B cell (primary cell): Measurements from ENCODE around the gene MGARP. TPM values are rescaled to one million over a fixed set of nuclear protein-coding genes. Genes with fewer than 3 reads are reported as not detected.
"Not testable (repeated sequence)": the region's sequence is repeated elsewhere in the genome, so short reads cannot be mapped to it uniquely, and the experiment has no call there.

ENCODE experiments used
- ATAC-seq: fragments of 200-7000 bp; cut with Tn5 transposase; one replicate; pipeline ENCODE4 v1.10.0; 2021; ENCODE audit warnings: low read depth, mild to moderate bottlenecking, moderate number of reproducible peaks, moderate library complexity
- CTCF ChIA-PET: fragments of 350-600 bp; sonication (Branson Sonifier 250); formaldehyde crosslinking; loops from one replicate; lab custom pipeline; 2021; ENCODE audit warnings: antibody characterized with exemption, inconsistent platforms; lab: Charles Lee
- POLR2A ChIA-PET: fragments of 350-600 bp; sonication (Branson Sonifier 250); formaldehyde crosslinking; loops from one replicate; lab custom pipeline; 2021; ENCODE audit warnings: antibody characterized with exemption; lab: Charles Lee
- DNase-seq: peaks from one replicate; pipeline ENCODE4 v3.0.0; 2013
- H2AFZ ChIP-seq: 2 replicates; pipeline ENCODE4 v1.6.1; 2012; ENCODE audit warnings: mild to moderate bottlenecking, low read depth, low read length; ENCODE audit not compliant: insufficient read depth, poor library complexity, severe bottlenecking
- H3K27ac ChIP-seq, 2 donors: 1 replicate in 1 of 2; 2 replicates in 1 of 2; pipeline ENCODE4 v1.5.1; 2012 to 2013; ENCODE audit warnings: low read length in 2 of 2, mild to moderate bottlenecking in 2 of 2, moderate library complexity in 1 of 2
- H3K27me3 ChIP-seq, 4 experiments: fragments of 200-600 bp in 1 of 4; sonication (generic) in 1 of 4; replicated peaks in 1 of 4; 1 replicate in 2 of 4; 2 replicates in 2 of 4; pipeline versions ENCODE4 v1.6.1 to v1.7.0; 2013 to 2016; ENCODE audit warnings: low read length in 3 of 4, mild to moderate bottlenecking in 2 of 4, mixed read lengths in 1 of 4, moderate library complexity in 1 of 4; ENCODE audit not compliant: insufficient read depth in 4 of 4, control insufficient read depth in 3 of 4; ENCODE audit errors: control extremely low read depth in 1 of 4
- H3K36me3 ChIP-seq, 2 experiments: replicated peaks in 1 of 2; 1 replicate in 1 of 2; 2 replicates in 1 of 2; pipeline versions ENCODE4 v1.6.1 to v1.7.1; 2013; ENCODE audit warnings: low read length in 1 of 2; ENCODE audit not compliant: insufficient read depth in 2 of 2, control insufficient read depth in 1 of 2; ENCODE audit errors: control extremely low read depth in 1 of 2, extremely low read depth in 1 of 2
- H3K4me1 ChIP-seq, 2 donors: fragments of 200-600 bp in 1 of 2; sonication (generic) in 1 of 2; 1 replicate in 1 of 2; 2 replicates in 1 of 2; pipeline versions ENCODE4 v1.5.1 to v1.6.1; 2013 to 2017; ENCODE audit warnings: low read length in 2 of 2; ENCODE audit not compliant: control insufficient read depth in 2 of 2, insufficient read depth in 2 of 2
- H3K4me2 ChIP-seq: replicated peaks from 2 replicates; pipeline ENCODE3; 2012; ENCODE audit warnings: mild to moderate bottlenecking, low read depth, low read length; ENCODE audit not compliant: poor library complexity, severe bottlenecking
- H3K4me3 ChIP-seq, 5 experiments: fragments of 200-600 bp in 1 of 5; sonication (generic) in 1 of 5; 1 replicate in 3 of 5; 2 replicates in 2 of 5; pipeline versions ENCODE4 v1.5.1 to v1.7.0; 2011 to 2016; ENCODE audit warnings: low read length in 4 of 5, mild to moderate bottlenecking in 4 of 5, low read depth in 2 of 5, control low read depth in 1 of 5, moderate library complexity in 1 of 5; ENCODE audit not compliant: insufficient read depth in 1 of 5; ENCODE audit errors: control extremely low read depth in 1 of 5, extremely low read depth in 1 of 5
- H3K79me2 ChIP-seq: fragments of 200-600 bp; sonication (generic); one replicate; pipeline ENCODE4 v1.6.0; 2016; ENCODE audit warnings: low read length; ENCODE audit not compliant: control insufficient read depth, insufficient read depth
- H3K9ac ChIP-seq: fragments of 200-600 bp; sonication (generic); 2 replicates; pipeline ENCODE4 v1.6.1; 2017; ENCODE audit warnings: mild to moderate bottlenecking, low read length, moderate library complexity
- H3K9me3 ChIP-seq, 3 donors: one replicate each; pipeline versions ENCODE4 v1.6.1 to v1.7.1; 2013; ENCODE audit warnings: low read length in 2 of 3; ENCODE audit not compliant: control insufficient read depth in 2 of 3, insufficient read depth in 1 of 3; ENCODE audit errors: control extremely low read depth in 1 of 3
- H4K20me1 ChIP-seq: 2 replicates; pipeline ENCODE4 v1.6.0; 2012; ENCODE audit warnings: mild to moderate bottlenecking, low read length; ENCODE audit not compliant: insufficient read depth, control insufficient read depth, poor library complexity, severe bottlenecking
- H3K27ac Mint-ChIP-seq: one replicate; pipeline ENCODE4 v1.8.0; 2021; ENCODE audit warnings: mixed read lengths
- H3K27me3 Mint-ChIP-seq: one replicate; pipeline ENCODE4 v1.8.0; 2021; ENCODE audit warnings: mixed read lengths
- H3K4me1 Mint-ChIP-seq: one replicate; pipeline ENCODE4 v1.8.0; 2021; ENCODE audit warnings: mixed read lengths
- H3K4me3 Mint-ChIP-seq: one replicate; pipeline ENCODE4 v1.8.0; 2021; ENCODE audit warnings: mixed read lengths
- H3K9me3 Mint-ChIP-seq: one replicate; pipeline ENCODE4 v1.8.0; 2022; ENCODE audit warnings: mixed read lengths; ENCODE audit not compliant: insufficient read depth
- CTCF ChIP-seq: fragments of 200-600 bp; IDR thresholded peaks from one replicate; pipeline ENCODE4 v1.8.0; 2022; ENCODE audit warnings: antibody characterized with exemption, mild to moderate bottlenecking
- EZH2 ChIP-seq: IDR thresholded peaks from 2 replicates; pipeline ENCODE4 v1.6.1; 2012; ENCODE audit warnings: borderline replicate concordance, low read depth, mild to moderate bottlenecking, moderate library complexity, low read length; ENCODE audit not compliant: insufficient read depth, poor library complexity, severe bottlenecking
- WGBS: methylation state at CpG from one replicate; pipeline ENCODE4 v1.1.5; 2013; ENCODE audit warnings: missing lambda C conversion rate; ENCODE audit not compliant: insufficient coverage; 5-methylcytosine and 5-hydroxymethylcytosine counted together
- intact Hi-C: fragments of 100-400 bp; cut with micrococcal nuclease; formaldehyde crosslinking; loops from one replicate; pipeline ENCODE4 v1.10.0; 2022
- polyA plus RNA-seq: library from polyadenylated mRNA; depleted of rRNA; stranded (reverse); fragments of >200 nt; gene quantifications from 2 replicates; pipeline ENCODE4 v1.2.3, GENCODE V29; 2012
- total RNA-seq, 2 donors: library from RNA; stranded (reverse); fragments of 120-200 nt in 1 of 2; gene quantifications; 1 replicate in 1 of 2; 2 replicates in 1 of 2; pipeline versions ENCODE4 v1.2.3 to v1.2.4, GENCODE V29; 2013 to 2022

Gene MGARP
- total and polyA plus RNA-seq, 2 donors (not counting 1 experiment from before 2014, with no cell fraction given), result 0.28 TPM; not detected in 1

- H2AFZ ChIP-seq, result no peak overlapping the region
- H3K27ac ChIP-seq, result peak overlapping the region in 1 of 2 donors; percentile 2
- peaks cover 99% of the 10 kb centered on the region for H3K79me2 ChIP-seq
- H3K4me1 Mint-ChIP-seq, result peaks cover 35% of the 10 kb centered on the region
- peaks cover 0 to 11% (median 0%) of the 10 kb centered on the region in 3 donors for H3K9me3 ChIP-seq
- H4K20me1 ChIP-seq, result peaks cover 50% of the 10 kb centered on the region
- no peak overlapping the region for H3K9ac ChIP-seq
- DNase-seq (no peak), ATAC-seq (no peak)
- H3K4me2 ChIP-seq, result no peak overlapping the region
- ChIA-PET CTCF (interaction anchor here (0.7 to 1.2 kb wide), 2 partner anchors 13 to 34 kb away, joined by 4 to 9 read pairs; no protein-coding TSS in a partner anchor), POLR2A (no interaction called here)
- TF ChIP-seq EZH2 (no peak), CTCF (no peak)
- no peaks in the 10 kb centered on the region for H3K9me3 Mint-ChIP-seq
- H3K36me3 ChIP-seq, result peaks cover 4 to 26% of the 10 kb centered on the region in 2 experiments
- 83% methylated on average over 1 of the region's 4 CpGs for WGBS
- peaks cover 9 to 11% of the 10 kb centered on the region in 2 donors for H3K4me1 ChIP-seq
- H3K4me3 Mint-ChIP-seq, result no peak overlapping the region
- intact Hi-C loops, result no loop called here
- no peak overlapping the region for H3K27ac Mint-ChIP-seq
- H3K27me3 ChIP-seq, result no peaks in the 10 kb centered on the region
- H3K27me3 Mint-ChIP-seq, result no peaks in the 10 kb centered on the region
- no peak overlapping the region for H3K4me3 ChIP-seq
Observed at GRCh38 chr4:139329665-139330200, 49.7 kb upstream of the MGARP start.

- Histone ChIP-seq H3K4me2 (no peak overlapping the region), H3K36me3 (peaks cover 4 to 10% of the 10 kb centered on the region in 2 experiments), H3K9ac (no peak overlapping the region), H3K27me3 (no peaks in the 10 kb centered on the region), H2AFZ (no peak overlapping the region), H3K79me2 (peaks cover 99% of the 10 kb centered on the region), H3K4me1 (peaks cover 5 to 10% of the 10 kb centered on the region in 2 donors), H3K27ac (no peak overlapping the region), H3K9me3 (peaks cover 0 to 11% (median 0%) of the 10 kb centered on the region in 3 donors), H3K4me3 (no peak overlapping the region), H4K20me1 (peaks cover 59% of the 10 kb centered on the region)
- 95% methylated on average over 3 of the region's 6 CpGs for WGBS
- Mint-ChIP-seq H3K4me1 (peaks cover 48% of the 10 kb centered on the region), H3K4me3 (no peak overlapping the region), H3K27ac (no peak overlapping the region), H3K27me3 (no peaks in the 10 kb centered on the region), H3K9me3 (no peaks in the 10 kb centered on the region)
- ChIA-PET CTCF (interaction anchor here (1.3 kb wide), 1 partner anchor 29 kb away, joined by 4 read pairs; no protein-coding TSS in a partner anchor), POLR2A (no interaction called here)
- ATAC-seq (no peak), DNase-seq (no peak)
- intact Hi-C loops, result no loop called here
- TF ChIP-seq EZH2, result no peak
- TF ChIP-seq CTCF, result no peak
Observed at GRCh38 chr4:139324620-139325019, 44.6 kb upstream of the MGARP start.

- H3K27ac Mint-ChIP-seq, H3K9ac ChIP-seq, intact Hi-C loops, H3K27ac ChIP-seq, H3K4me3 Mint-ChIP-seq, CTCF ChIA-PET, H3K4me3 ChIP-seq, ATAC-seq, H3K9me3 Mint-ChIP-seq, POLR2A ChIA-PET, H3K27me3 ChIP-seq, H2AFZ ChIP-seq, DNase-seq, H3K4me2 ChIP-seq, H3K27me3 Mint-ChIP-seq, H3K36me3 ChIP-seq: not testable (repeated sequence)
- H3K9me3 ChIP-seq, result peaks cover 0 to 13% (median 0%) of the 10 kb centered on the region in 3 donors
- peaks cover 58% of the 10 kb centered on the region for H4K20me1 ChIP-seq
- H3K4me1 Mint-ChIP-seq, result peaks cover 50% of the 10 kb centered on the region
- WGBS, result 94% methylated on average over 2 of the region's 6 CpGs
- H3K4me1 ChIP-seq, result peaks cover 4 to 13% of the 10 kb centered on the region in 2 donors
- H3K79me2 ChIP-seq, result peaks cover 99% of the 10 kb centered on the region
Observed at GRCh38 chr4:139322541-139322940, 42.5 kb upstream of the MGARP start.
